GM23248 (cell line): ENCODE measurements around the gene EMILIN2. TPM values are rescaled to one million over a fixed set of nuclear protein-coding genes. Genes with fewer than 3 reads are reported as not detected.

Experiments used
- DNase-seq: peaks from one replicate; pipeline ENCODE4 v3.0.0-alpha.2; 2015
- H2AFZ ChIP-seq: fragments of 200-600 bp; sonication (generic); 2 replicates; pipeline ENCODE4 v1.6.1; 2016; ENCODE audit warnings: antibody characterized with exemption
- H3F3A ChIP-seq: fragments of 200-600 bp; sonication (generic); 2 replicates; pipeline ENCODE4 v1.6.1; 2016; ENCODE audit warnings: mild to moderate bottlenecking, antibody characterized with exemption, mixed run types; ENCODE audit not compliant: insufficient read depth
- H3K27ac ChIP-seq: fragments of 200-600 bp; sonication (generic); 2 replicates; pipeline ENCODE4 v1.5.1; 2016; ENCODE audit warnings: mild to moderate bottlenecking
- H3K27me3 ChIP-seq: fragments of 200-600 bp; sonication (generic); replicated peaks from 2 replicates; pipeline ENCODE4 v1.6.1; 2016; ENCODE audit warnings: mild to moderate bottlenecking; ENCODE audit not compliant: insufficient read depth
- H3K36me3 ChIP-seq: fragments of 200-600 bp; sonication (generic); 2 replicates; pipeline ENCODE4 v1.6.1; 2016; ENCODE audit warnings: low read depth, mild to moderate bottlenecking
- H3K4me1 ChIP-seq: fragments of 200-600 bp; sonication (generic); 2 replicates; pipeline ENCODE4 v1.6.1; 2016; ENCODE audit warnings: mild to moderate bottlenecking; ENCODE audit not compliant: insufficient read depth
- H3K4me2 ChIP-seq: fragments of 200-600 bp; sonication (generic); one replicate; pipeline ENCODE4 v1.6.1; 2016; ENCODE audit warnings: mild to moderate bottlenecking; ENCODE audit not compliant: unreplicated experiment
- H3K4me3 ChIP-seq: fragments of 200-600 bp; sonication (generic); 2 replicates; pipeline ENCODE4 v1.5.1; 2016; ENCODE audit warnings: mild to moderate bottlenecking
- H3K79me2 ChIP-seq: fragments of 200-600 bp; sonication (generic); 2 replicates; pipeline ENCODE4 v1.6.1; 2016; ENCODE audit warnings: mild to moderate bottlenecking; ENCODE audit not compliant: insufficient read depth
- H3K9ac ChIP-seq: fragments of 200-600 bp; sonication (generic); 2 replicates; pipeline ENCODE4 v1.6.1; 2016; ENCODE audit warnings: mild to moderate bottlenecking
- H3K9me2 ChIP-seq: fragments of 200-600 bp; sonication (generic); 2 replicates; pipeline ENCODE4 v1.6.1; 2016; ENCODE audit warnings: mixed run types, mild to moderate bottlenecking, moderate library complexity; ENCODE audit not compliant: insufficient read depth
- H3K9me3 ChIP-seq: fragments of 200-600 bp; sonication (generic); one replicate; pipeline ENCODE4 v1.6.1; 2017; ENCODE audit warnings: low read depth
- H4K20me1 ChIP-seq: fragments of 200-600 bp; sonication (generic); 2 replicates; pipeline ENCODE4 v1.6.0; 2016; ENCODE audit not compliant: insufficient read depth
- EZH2 ChIP-seq: fragments of 200-600 bp; sonication (generic); IDR thresholded peaks from 2 replicates; pipeline ENCODE4 v1.6.1; 2018; ENCODE audit warnings: antibody characterized with exemption, mild to moderate bottlenecking; ENCODE audit not compliant: insufficient read depth, poor library complexity, severe bottlenecking
- EZH2phosphoT487 ChIP-seq: fragments of 200-600 bp; sonication (generic); IDR thresholded peaks from 2 replicates; pipeline ENCODE4 v1.6.1; 2018; ENCODE audit warnings: antibody characterized with exemption, moderate library complexity, mild to moderate bottlenecking, low read depth; ENCODE audit not compliant: insufficient read depth
- WGBS, 2 experiments: methylation state at CpG; one replicate each; pipeline ENCODE4 v1.1.6; 2015 to 2017; ENCODE audit warnings: low lambda C conversion rate in 2 of 2, low coverage in 1 of 2; ENCODE audit errors: missing lambda C conversion rate in 2 of 2; 5-methylcytosine and 5-hydroxymethylcytosine counted together
- in situ Hi-C: fragments of 300-500 bp; cut with MboI; formaldehyde crosslinking; loops from 2 replicates; pipeline ENCODE4 v1.15.0; 2020
- polyA plus RNA-seq: library from polyadenylated mRNA; unstranded; fragments of >200 nt; fragmentation: Nextera tagmentation; extraction: Ambion mirVana; gene quantifications from 2 replicates; pipeline ENCODE4 v1.2.1, GENCODE V29; 2016
- total RNA-seq: library from RNA; depleted of rRNA; stranded (reverse); fragments of >200 nt; shearing (Covaris generic); gene quantifications from 2 replicates; pipeline ENCODE4 v1.2.3, GENCODE V29; 2014

Gene EMILIN2
- total and polyA plus RNA-seq, 2 experiments from 2014 or later, result 9.0 to 23.9 TPM

GRCh38 chr18:2811416-2811815 lies 35.4 kb upstream of the EMILIN2 start:
- no peak for DNase-seq
- Histone ChIP-seq H3K9me3 (no peaks in the 10 kb centered on the region), H4K20me1 (no peaks in the 10 kb centered on the region), H3K36me3 (no peaks in the 10 kb centered on the region), H3K9ac (no peak overlapping the region), H2AFZ (no peak overlapping the region), H3K79me2 (no peaks in the 10 kb centered on the region), H3F3A (no peaks in the 10 kb centered on the region), H3K4me2 (no peak overlapping the region), H3K27me3 (no peaks in the 10 kb centered on the region), H3K4me3 (no peak overlapping the region), H3K27ac (no peak overlapping the region), H3K4me1 (peaks cover 1% of the 10 kb centered on the region; the same call in 1 of the 2 replicates), H3K9me2 (no peaks in the 10 kb centered on the region)
- 91 to 100% methylated on average over 1 of the region's 1 CpG for WGBS, 2 experiments
- TF ChIP-seq EZH2phosphoT487, result no peak
- no peak for TF ChIP-seq EZH2
- in situ Hi-C loops, result no loop called here

DNA sequence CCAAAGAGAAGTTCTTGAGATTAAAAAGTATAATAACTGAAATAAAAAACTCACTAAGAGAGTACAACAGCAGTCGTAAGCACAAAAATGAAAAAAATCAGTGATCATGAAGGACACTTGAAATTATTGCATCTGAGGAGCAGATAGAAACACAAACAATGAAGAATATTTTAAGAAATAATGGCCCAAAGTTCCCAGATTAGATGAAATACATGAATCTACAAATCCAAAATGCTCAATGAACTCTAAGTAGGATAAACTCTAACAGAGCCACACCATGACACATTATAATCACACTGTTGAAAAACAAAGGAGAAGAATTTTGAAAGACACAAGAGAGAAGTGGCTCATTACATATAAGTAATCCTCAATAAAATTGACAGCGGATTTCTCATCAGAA lies 31.9 kb upstream of the EMILIN2 start:
- WGBS, 2 experiments, result 81 to 87% methylated on average over 2 of the region's 2 CpGs
- TF ChIP-seq EZH2phosphoT487, result no peak
- TF ChIP-seq EZH2, result no peak
- no peaks in the 10 kb centered on the region for H3K4me1 ChIP-seq
- no peaks in the 10 kb centered on the region for H3K79me2 ChIP-seq
- H3K4me3 ChIP-seq, result no peak overlapping the region
- H3K27ac ChIP-seq, result no peak overlapping the region
- no peak overlapping the region for H2AFZ ChIP-seq
- no peaks in the 10 kb centered on the region for H3K9me2 ChIP-seq
- no peak for DNase-seq
- no peaks in the 10 kb centered on the region for H3K27me3 ChIP-seq
- no peaks in the 10 kb centered on the region for H3K9me3 ChIP-seq
- H3F3A ChIP-seq, result no peaks in the 10 kb centered on the region
- no peak overlapping the region for H3K9ac ChIP-seq
- H3K36me3 ChIP-seq, result no peaks in the 10 kb centered on the region
- in situ Hi-C loops, result no loop called here
- H3K4me2 ChIP-seq, result no peak overlapping the region
- H4K20me1 ChIP-seq, result no peaks in the 10 kb centered on the region

- no peak overlapping the region for H3K27ac ChIP-seq
- H2AFZ ChIP-seq, result no peak overlapping the region
- H3F3A ChIP-seq, result no peaks in the 10 kb centered on the region
- no peaks in the 10 kb centered on the region for H3K36me3 ChIP-seq
- no peak overlapping the region for H3K9ac ChIP-seq
- no peak for DNase-seq
- no peaks in the 10 kb centered on the region for H3K4me1 ChIP-seq
- H3K4me2 ChIP-seq, result no peak overlapping the region
- no peaks in the 10 kb centered on the region for H3K27me3 ChIP-seq
- H3K4me3 ChIP-seq, result no peak overlapping the region
- TF ChIP-seq EZH2phosphoT487 (no peak), EZH2 (no peak)
- no peaks in the 10 kb centered on the region for H3K9me2 ChIP-seq
- H3K9me3 ChIP-seq, result no peaks in the 10 kb centered on the region
- no peaks in the 10 kb centered on the region for H4K20me1 ChIP-seq
- in situ Hi-C loops, result no loop called here
- H3K79me2 ChIP-seq, result no peaks in the 10 kb centered on the region
Measured at GRCh38 chr18:2818281-2818680, 28.5 kb upstream of the EMILIN2 start.

DNA sequence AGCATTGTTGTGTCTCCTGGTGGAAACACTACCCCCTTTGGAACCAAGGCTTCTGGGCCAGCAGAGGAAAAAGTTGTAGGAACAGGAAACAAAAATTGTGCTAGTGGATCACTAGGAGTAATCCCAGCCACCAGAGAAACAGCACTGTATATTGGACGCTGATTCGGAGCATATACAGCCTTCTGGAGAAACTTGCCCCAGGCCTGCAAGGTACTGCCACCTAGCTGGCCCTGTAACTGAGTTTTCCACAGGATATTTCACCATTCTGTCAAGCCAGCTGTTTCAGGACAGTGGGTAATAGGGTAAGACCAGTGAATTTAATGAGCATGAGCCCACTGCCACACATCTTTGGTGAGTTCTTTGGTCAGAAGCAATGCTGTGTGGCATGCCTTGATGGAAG lies 25.1 kb upstream of the EMILIN2 start:
- TF ChIP-seq EZH2phosphoT487, result no peak
- TF ChIP-seq EZH2, result no peak
- no peaks in the 10 kb centered on the region for H3K9me2 ChIP-seq
- in situ Hi-C loops, result no loop called here

DNA sequence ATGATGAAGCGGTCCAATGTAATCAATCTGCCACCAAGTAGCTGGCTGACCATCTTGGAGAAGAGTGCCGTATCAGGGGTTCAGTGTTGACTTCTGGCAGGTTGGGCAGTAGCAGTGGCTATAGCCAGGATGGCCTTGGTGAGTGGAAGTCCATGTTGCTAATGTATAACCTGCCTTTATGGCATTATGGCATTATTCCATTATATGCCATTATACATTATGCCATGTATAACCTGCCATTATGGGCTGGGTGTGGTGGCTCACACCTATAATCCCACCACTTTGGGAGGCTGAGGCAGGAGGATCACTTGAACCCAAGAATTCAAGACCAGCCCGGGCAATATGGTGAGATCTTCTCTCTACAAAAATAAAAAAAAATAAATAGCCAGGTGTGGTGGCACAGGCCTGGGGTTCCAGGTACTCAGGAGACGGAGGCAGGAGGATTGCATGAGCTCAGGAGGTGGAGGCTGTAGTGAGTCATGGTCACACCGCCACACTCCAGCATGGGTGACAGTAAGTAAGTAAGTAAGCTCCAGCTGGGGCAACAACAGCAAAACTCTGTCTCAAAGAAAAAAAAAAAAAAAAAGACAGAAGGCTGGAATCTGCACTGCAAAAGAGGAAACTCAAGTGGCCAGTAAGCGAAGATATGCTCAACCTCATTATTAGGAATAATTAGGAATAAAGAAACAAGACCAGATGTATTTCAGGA lies 24.4 kb upstream of the EMILIN2 start:
- Histone ChIP-seq H3K27ac (no peak overlapping the region), H3K9ac (no peak overlapping the region), H3K9me3 (no peaks in the 10 kb centered on the region), H3K36me3 (no peaks in the 10 kb centered on the region), H2AFZ (no peak overlapping the region), H3F3A (peaks cover 9% of the 10 kb centered on the region; the same call in 1 of the 2 replicates), H3K79me2 (no peaks in the 10 kb centered on the region), H3K9me2 (no peaks in the 10 kb centered on the region), H3K4me2 (no peak overlapping the region), H3K4me3 (no peak overlapping the region), H4K20me1 (no peaks in the 10 kb centered on the region), H3K4me1 (peaks cover 11% of the 10 kb centered on the region), H3K27me3 (no peaks in the 10 kb centered on the region)
- no peak for DNase-seq
- 79 to 81% methylated on average over 6 of the region's 6 CpGs for WGBS, 2 experiments
- no peak for TF ChIP-seq EZH2phosphoT487
- TF ChIP-seq EZH2, result no peak
- in situ Hi-C loops, result no loop called here

More for the DNA sequence above, 25.1 kb upstream of the EMILIN2 start:
- WGBS, 2 experiments, result 88 to 100% methylated on average over 2 of the region's 2 CpGs
- Histone ChIP-seq H2AFZ (no peak overlapping the region), H4K20me1 (no peaks in the 10 kb centered on the region), H3K27me3 (no peaks in the 10 kb centered on the region), H3K79me2 (no peaks in the 10 kb centered on the region), H3K36me3 (no peaks in the 10 kb centered on the region), H3K4me2 (no peak overlapping the region), H3K4me3 (no peak overlapping the region), H3K9ac (no peak overlapping the region), H3K4me1 (peaks cover 4% of the 10 kb centered on the region), H3K27ac (no peak overlapping the region), H3K9me3 (no peaks in the 10 kb centered on the region), H3F3A (peaks cover 4% of the 10 kb centered on the region; the same call in 1 of the 2 replicates)
- DNase-seq, result no peak
